ENCODE measurements around the gene EPB41. TPM values are rescaled to one million over a fixed set of nuclear protein-coding genes. Genes with fewer than 3 reads are reported as not detected.

The EPB41 gene
- total and polyA plus RNA-seq, 9 of the 15 experiments (the other 6 are each of a cell fraction or from before 2014, with no cell fraction given) = 3.7 to 213 (median 141) TPM

- TF ChIP-seq TCF3 (CRISPR knock-in tag; IDR thresholded peaks at IDR 0.05) (no peak), TRIM28 (IDR thresholded peaks at IDR 0.05) (no peak), CHD1 (IDR thresholded peaks at IDR 0.05; ENCODE audit: low read length) (peak; percentile 21), ILF3 (IDR thresholded peaks at IDR 0.05; ENCODE audit: borderline replicate concordance) (peak; percentile 76; the same call in 1 of the 2 replicates), ZNF174 (CRISPR knock-in tag; IDR thresholded peaks at IDR 0.05) (no peak), ATF7 (IDR thresholded peaks at IDR 0.05) (peak; percentile 54), HDAC1 (IDR thresholded peaks at IDR 0.05) (peak in 1 of 2 experiments; percentile 92; a peak in 1 of 4 replicates), HDAC8 (tag; IDR thresholded peaks at IDR 0.05) (peak; percentile 57; the same call in 1 of the 2 replicates), ZNF133 (CRISPR knock-in tag; IDR thresholded peaks at IDR 0.05) (no peak), TAF7 (tag; IDR thresholded peaks at IDR 0.05) (no peak), ZNF165 (CRISPR knock-in tag; IDR thresholded peaks at IDR 0.05; ENCODE audit: borderline replicate concordance) (no peak), CBX2 (IDR thresholded peaks at IDR 0.05; ENCODE audit: insufficient read depth, low read length, poor library complexity, severe bottlenecking) (no peak), ZFP36 (IDR thresholded peaks at IDR 0.05; ENCODE audit: low read depth, low read length, partially characterized antibody) (no peak), PCBP2 (IDR thresholded peaks at IDR 0.05; ENCODE audit: low read depth, low read length, poor library complexity, severe bottlenecking) (no peak), ZNF124 (CRISPR knock-in tag; IDR thresholded peaks at IDR 0.05) (no peak), ZNF23 (CRISPR knock-in tag; IDR thresholded peaks at IDR 0.05) (no peak), SMARCC2 (IDR thresholded peaks at IDR 0.05; ENCODE audit: low read depth) (no peak), HSF4 (CRISPR knock-in tag; IDR thresholded peaks at IDR 0.05; ENCODE audit: borderline replicate concordance) (no peak), SP2 (IDR thresholded peaks at IDR 0.05; ENCODE audit: extremely low read depth, low read depth, low read length, poor library complexity, severe bottlenecking) (peak; percentile 34), BMI1 (IDR thresholded peaks at IDR 0.05; ENCODE audit: low read length) (no peak), ZNF24 (IDR thresholded peaks at IDR 0.05) (no peak), ZNF280B (CRISPR knock-in tag; IDR thresholded peaks at IDR 0.05) (no peak), ERF (CRISPR knock-in tag; IDR thresholded peaks at IDR 0.05) (no peak)
- TF ChIP-seq, protein P1, sequence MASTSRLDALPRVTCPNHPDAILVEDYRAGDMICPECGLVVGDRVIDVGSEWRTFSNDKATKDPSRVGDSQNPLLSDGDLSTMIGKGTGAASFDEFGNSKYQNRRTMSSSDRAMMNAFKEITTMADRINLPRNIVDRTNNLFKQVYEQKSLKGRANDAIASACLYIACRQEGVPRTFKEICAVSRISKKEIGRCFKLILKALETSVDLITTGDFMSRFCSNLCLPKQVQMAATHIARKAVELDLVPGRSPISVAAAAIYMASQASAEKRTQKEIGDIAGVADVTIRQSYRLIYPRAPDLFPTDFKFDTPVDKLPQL (IDR thresholded peaks at IDR 0.05; ENCODE audit: extremely low read depth, insufficient read length) = no peak
- TF ChIP-seq, protein P2, sequence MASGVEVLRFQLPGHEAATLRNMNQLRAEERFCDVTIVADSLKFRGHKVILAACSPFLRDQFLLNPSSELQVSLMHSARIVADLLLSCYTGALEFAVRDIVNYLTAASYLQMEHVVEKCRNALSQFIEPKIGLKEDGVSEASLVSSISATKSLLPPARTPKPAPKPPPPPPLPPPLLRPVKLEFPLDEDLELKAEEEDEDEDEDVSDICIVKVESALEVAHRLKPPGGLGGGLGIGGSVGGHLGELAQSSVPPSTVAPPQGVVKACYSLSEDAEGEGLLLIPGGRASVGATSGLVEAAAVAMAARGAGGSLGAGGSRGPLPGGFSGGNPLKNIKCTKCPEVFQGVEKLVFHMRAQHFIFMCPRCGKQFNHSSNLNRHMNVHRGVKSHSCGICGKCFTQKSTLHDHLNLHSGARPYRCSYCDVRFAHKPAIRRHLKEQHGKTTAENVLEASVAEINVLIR (CRISPR knock-in tag; IDR thresholded peaks at IDR 0.05) = no peak
- TF ChIP-seq, protein P3, sequence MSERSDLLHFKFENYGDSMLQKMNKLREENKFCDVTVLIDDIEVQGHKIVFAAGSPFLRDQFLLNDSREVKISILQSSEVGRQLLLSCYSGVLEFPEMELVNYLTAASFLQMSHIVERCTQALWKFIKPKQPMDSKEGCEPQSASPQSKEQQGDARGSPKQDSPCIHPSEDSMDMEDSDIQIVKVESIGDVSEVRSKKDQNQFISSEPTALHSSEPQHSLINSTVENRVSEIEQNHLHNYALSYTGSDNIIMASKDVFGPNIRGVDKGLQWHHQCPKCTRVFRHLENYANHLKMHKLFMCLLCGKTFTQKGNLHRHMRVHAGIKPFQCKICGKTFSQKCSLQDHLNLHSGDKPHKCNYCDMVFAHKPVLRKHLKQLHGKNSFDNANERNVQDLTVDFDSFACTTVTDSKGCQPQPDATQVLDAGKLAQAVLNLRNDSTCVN (CRISPR knock-in tag; IDR thresholded peaks at IDR 0.05) = no peak
Measured at GRCh38 chr1:28914228-28915030, at the start of gene EPB41 (continued).
